GM18517 (cell line): Measurements from ENCODE around the gene AVL9.
A peak's percentile ranks its signal among the peaks of the same experiment; 100 is the strongest.
"Not testable (repeated sequence)": the region's sequence is repeated elsewhere in the genome, so short reads cannot be mapped to it uniquely, and the experiment has no call there.

Experiments
- ATAC-seq: cut with Tn5 transposase; IDR thresholded peaks from one replicate; pipeline ENCODE4 v1.9.1; 2021; ENCODE audit warnings: mild to moderate bottlenecking, moderate library complexity; ENCODE audit not compliant: unreplicated experiment

Gene AVL9

GRCh38 chr7:32494946-32495297 is 367 bp upstream of the AVL9 start:
- ATAC-seq, result peak; percentile 27

GRCh38 chr7:32496052-32496813 is 944 bp downstream of the AVL9 start:
- peak; percentile 5 for ATAC-seq

- not testable (repeated sequence) for ATAC-seq
Observed at GRCh38 chr7:32499755-32500154, 4.5 kb downstream of the AVL9 start.

- not testable (repeated sequence) for ATAC-seq
Observed at GRCh38 chr7:32500216-32500615, 4.9 kb downstream of the AVL9 start.

- peak; percentile 67 for ATAC-seq
Observed at GRCh38 chr7:32500922-32501341, 5.6 kb downstream of the AVL9 start.

- no peak for ATAC-seq
Observed at GRCh38 chr7:32501522-32501921, 6.2 kb downstream of the AVL9 start.

- no peak for ATAC-seq
Observed at GRCh38 chr7:32502728-32503127, 7.4 kb downstream of the AVL9 start.

GRCh38 chr7:32506266-32507054 is 11.2 kb downstream of the AVL9 start:
- ATAC-seq, result peak; percentile 64

GRCh38 chr7:32507414-32507813 is 12.1 kb downstream of the AVL9 start:
- no peak for ATAC-seq

GRCh38 chr7:32511791-32512190 is 16.5 kb downstream of the AVL9 start:
- ATAC-seq, result no peak

- ATAC-seq, result no peak
Observed at GRCh38 chr7:32513210-32513609, 17.9 kb downstream of the AVL9 start.

- peak; percentile 89 for ATAC-seq
Observed at GRCh38 chr7:32515890-32516550, 20.7 kb downstream of the AVL9 start.

GRCh38 chr7:32516551-32517100 is 21.3 kb downstream of the AVL9 start:
- no peak for ATAC-seq

GRCh38 chr7:32518534-32519140 is 23.3 kb downstream of the AVL9 start:
- ATAC-seq, result no peak

GRCh38 chr7:32519763-32520162 is 24.5 kb downstream of the AVL9 start:
- no peak for ATAC-seq

GRCh38 chr7:32522746-32523530 is 27.6 kb downstream of the AVL9 start:
- no peak for ATAC-seq

GRCh38 chr7:32524631-32525030 is 29.3 kb downstream of the AVL9 start:
- ATAC-seq, result no peak

- no peak for ATAC-seq
Observed at GRCh38 chr7:32525839-32526238, 30.6 kb downstream of the AVL9 start.

- ATAC-seq, result no peak
Observed at GRCh38 chr7:32531402-32531801, 36.1 kb downstream of the AVL9 start.

- ATAC-seq, result no peak
Observed at GRCh38 chr7:32532086-32532485, 36.8 kb downstream of the AVL9 start.
